KMS-11 (cell line): ENCODE measurements around the gene ATXN7.

Source experiments
- H2AFZ ChIP-seq: fragments of 200-600 bp; sonication (generic); 2 replicates; pipeline ENCODE4 v1.6.1; 2016; ENCODE audit warnings: antibody characterized with exemption, mixed run types, low read depth
- H3K27ac ChIP-seq: fragments of 200-600 bp; sonication (generic); 2 replicates; pipeline ENCODE4 v1.6.1; 2016; ENCODE audit warnings: mild to moderate bottlenecking, mixed run types
- H3K27me3 ChIP-seq: fragments of 200-600 bp; sonication (generic); 2 replicates; pipeline ENCODE4 v1.6.1; 2017; ENCODE audit warnings: mild to moderate bottlenecking, low read depth, mixed run types, moderate library complexity; ENCODE audit not compliant: insufficient read depth
- H3K36me3 ChIP-seq: fragments of 200-600 bp; sonication (generic); 2 replicates; pipeline ENCODE4 v1.6.1; 2017; ENCODE audit warnings: mild to moderate bottlenecking, mixed run types; ENCODE audit not compliant: insufficient read depth
- H3K4me1 ChIP-seq: fragments of 200-600 bp; sonication (generic); 2 replicates; pipeline ENCODE4 v1.6.1; 2016; ENCODE audit warnings: mild to moderate bottlenecking, low read depth, mixed run types; ENCODE audit not compliant: poor library complexity, severe bottlenecking
- H3K4me2 ChIP-seq: fragments of 200-600 bp; sonication (generic); 2 replicates; pipeline ENCODE4 v1.7.0; 2016; ENCODE audit warnings: mild to moderate bottlenecking, mixed run types
- H3K4me3 ChIP-seq: fragments of 200-600 bp; sonication (generic); IDR thresholded peaks from 2 replicates; pipeline ENCODE4 v1.6.1; 2017; ENCODE audit warnings: low read depth, low read length, mixed read lengths; ENCODE audit not compliant: insufficient read depth
- H3K79me2 ChIP-seq: fragments of 200-600 bp; sonication (generic); 2 replicates; pipeline ENCODE4 v1.6.1; 2016; ENCODE audit warnings: low read depth, mixed run types; ENCODE audit not compliant: insufficient read depth
- H3K9ac ChIP-seq: fragments of 200-600 bp; sonication (generic); 2 replicates; pipeline ENCODE4 v1.6.1; 2016; ENCODE audit warnings: mild to moderate bottlenecking, mixed run types
- H4K20me1 ChIP-seq: fragments of 200-600 bp; sonication (generic); 2 replicates; pipeline ENCODE4 v1.6.1; 2016; ENCODE audit warnings: mild to moderate bottlenecking, mixed run types; ENCODE audit not compliant: insufficient read depth
- CTCF ChIP-seq: fragments of 200-600 bp; sonication (generic); conservative IDR thresholded peaks from 2 replicates; pipeline ENCODE4 v1.6.1; 2017; ENCODE audit warnings: low read depth, mild to moderate bottlenecking, antibody characterized with exemption, low read length, moderate library complexity, mixed read lengths

The ATXN7 gene

GRCh38 chr3:64049136-64049535, 185.5 kb downstream of the ATXN7 start:
- Histone ChIP-seq H3K4me1 (no peaks in the 10 kb centered on the region), H3K4me2 (no peak overlapping the region)

GRCh38 chr3:64049832-64050231, 186.2 kb downstream of the ATXN7 start:
- no peak overlapping the region for H3K27ac ChIP-seq
- H3K4me3 ChIP-seq, result no peak overlapping the region
- no peak for TF ChIP-seq CTCF
- no peaks in the 10 kb centered on the region for H3K4me1 ChIP-seq
- no peaks in the 10 kb centered on the region for H3K27me3 ChIP-seq
- H3K4me2 ChIP-seq, result no peak overlapping the region
- no peaks in the 10 kb centered on the region for H4K20me1 ChIP-seq
- no peak overlapping the region for H2AFZ ChIP-seq
- H3K79me2 ChIP-seq, result no peaks in the 10 kb centered on the region
- H3K9ac ChIP-seq, result no peak overlapping the region
- no peaks in the 10 kb centered on the region for H3K36me3 ChIP-seq

More at GRCh38 chr3:64049136-64049535, 185.5 kb downstream of the ATXN7 start:
- Histone ChIP-seq H3K4me3 (no peak overlapping the region), H3K36me3 (no peaks in the 10 kb centered on the region), H4K20me1 (no peaks in the 10 kb centered on the region), H3K27me3 (no peaks in the 10 kb centered on the region), H2AFZ (no peak overlapping the region), H3K9ac (no peak overlapping the region), H3K27ac (no peak overlapping the region), H3K79me2 (no peaks in the 10 kb centered on the region)
- no peak for TF ChIP-seq CTCF
